HG02981 (cell line): ENCODE data around the gene METTL26.

Experiments used
- ATAC-seq: cut with Tn5 transposase; IDR thresholded peaks from one replicate; pipeline ENCODE4 v1.9.1; 2021; ENCODE audit warnings: mild to moderate bottlenecking, moderate library complexity; ENCODE audit not compliant: unreplicated experiment

METTL26 gene

DNA sequence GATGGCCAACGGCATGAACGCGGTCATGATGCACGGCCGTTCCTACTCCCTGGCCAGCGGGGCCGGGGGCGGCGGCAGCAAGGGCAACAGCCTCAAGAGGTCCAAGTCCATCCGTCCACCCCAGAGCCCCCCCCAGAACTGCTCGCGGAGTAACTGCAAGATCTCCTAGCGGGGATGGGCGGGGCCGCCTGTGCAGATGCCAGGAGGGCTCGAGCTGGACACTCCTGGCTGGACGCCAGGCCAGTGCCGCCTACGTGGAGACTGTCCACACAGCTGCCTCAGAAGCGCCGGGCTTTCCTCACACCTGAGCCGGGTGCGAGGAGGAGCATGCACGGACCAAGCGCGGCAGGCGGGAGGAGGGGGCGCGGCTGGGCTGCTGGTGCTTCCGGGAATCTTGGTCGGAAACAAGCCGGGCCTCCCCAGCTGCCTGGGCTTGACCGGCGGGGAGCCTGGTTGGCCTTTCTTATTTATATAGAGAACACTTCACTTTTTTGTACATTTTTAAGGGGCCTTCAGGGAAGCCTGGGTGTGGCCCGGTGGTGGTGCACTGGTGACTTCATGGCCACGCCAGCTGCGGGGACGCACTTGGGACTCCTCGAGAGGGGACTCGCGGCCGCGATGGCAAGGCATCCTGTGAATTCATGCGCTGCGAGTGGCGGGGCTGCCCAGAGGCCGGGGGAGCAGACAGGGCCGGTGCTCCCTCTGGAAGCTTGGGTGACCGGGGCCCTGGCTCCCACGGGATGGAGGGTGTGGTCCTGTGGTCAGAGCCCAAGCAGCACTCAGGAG, 8.5 kb downstream of the METTL26 start:
- ATAC-seq, result no peak

DNA sequence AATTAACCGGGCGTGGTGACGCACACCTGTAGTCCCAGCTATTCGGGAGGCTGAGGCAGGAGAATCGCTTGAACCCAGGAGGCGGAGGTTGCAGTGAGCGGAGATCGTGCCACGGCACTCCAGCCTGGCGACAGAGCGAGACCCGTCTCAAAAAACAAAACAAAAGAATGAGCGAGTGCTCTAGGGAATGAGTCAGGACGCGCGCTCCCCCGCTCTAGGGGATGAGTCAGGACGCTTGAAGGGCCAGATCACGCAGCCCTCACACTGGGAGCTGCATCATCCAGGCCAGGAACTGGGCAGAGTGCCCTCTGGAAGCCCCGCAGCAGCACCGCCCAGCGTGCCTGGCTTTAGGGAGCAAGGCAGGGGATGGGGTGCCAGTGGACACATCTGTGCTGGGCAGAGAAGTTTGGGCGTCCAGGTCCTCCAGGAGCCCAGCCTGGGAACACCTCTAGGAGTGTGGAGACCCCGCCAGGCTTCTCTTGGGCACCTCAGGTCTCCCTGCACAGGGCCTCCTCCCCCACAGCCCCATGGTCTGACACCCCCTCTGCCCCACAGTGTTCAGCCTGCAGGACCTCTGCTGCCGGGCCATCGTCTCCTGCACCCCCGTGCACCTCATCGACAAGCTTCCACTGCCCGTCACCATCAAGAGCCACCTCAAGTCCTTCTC, 9.2 kb downstream of the METTL26 start:
- ATAC-seq, result no peak

DNA sequence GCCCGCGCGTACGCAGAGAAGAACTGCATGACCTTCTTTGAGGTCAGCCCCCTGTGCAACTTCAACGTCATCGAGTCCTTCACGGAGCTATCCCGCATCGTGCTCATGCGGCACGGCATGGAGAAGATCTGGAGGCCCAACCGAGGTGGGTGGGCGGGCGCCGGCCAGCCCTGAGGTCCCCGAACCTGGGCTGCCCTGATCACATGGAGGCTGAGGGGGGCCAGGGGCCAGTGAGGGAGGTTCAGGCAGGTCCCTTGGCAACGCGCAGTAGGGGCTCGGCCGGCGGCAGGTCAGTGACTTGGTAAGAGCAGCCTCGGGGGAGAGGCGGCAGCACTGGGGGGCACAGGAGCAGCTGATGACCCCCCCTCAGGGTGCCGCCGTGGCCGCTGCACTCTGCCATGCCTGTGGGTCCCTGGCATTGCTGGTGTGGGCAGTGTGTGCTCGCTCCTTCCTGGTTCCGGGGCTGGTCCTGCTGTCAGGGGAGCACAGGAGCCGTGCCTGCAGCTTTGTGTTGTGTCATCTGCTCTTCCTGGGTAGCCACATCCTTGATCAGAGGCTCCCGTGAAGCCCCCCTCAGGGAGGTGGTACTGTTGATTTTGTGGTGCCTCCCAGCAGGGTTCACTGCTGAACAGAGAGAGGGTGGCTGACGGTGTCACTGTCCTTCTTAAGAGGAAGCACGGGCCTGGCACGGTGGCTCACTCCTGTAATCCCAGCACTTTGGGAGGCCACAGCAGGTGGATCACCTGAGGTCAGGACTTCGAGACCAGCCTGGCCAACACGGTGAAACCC, 9.9 kb downstream of the METTL26 start:
- ATAC-seq, result no peak

DNA sequence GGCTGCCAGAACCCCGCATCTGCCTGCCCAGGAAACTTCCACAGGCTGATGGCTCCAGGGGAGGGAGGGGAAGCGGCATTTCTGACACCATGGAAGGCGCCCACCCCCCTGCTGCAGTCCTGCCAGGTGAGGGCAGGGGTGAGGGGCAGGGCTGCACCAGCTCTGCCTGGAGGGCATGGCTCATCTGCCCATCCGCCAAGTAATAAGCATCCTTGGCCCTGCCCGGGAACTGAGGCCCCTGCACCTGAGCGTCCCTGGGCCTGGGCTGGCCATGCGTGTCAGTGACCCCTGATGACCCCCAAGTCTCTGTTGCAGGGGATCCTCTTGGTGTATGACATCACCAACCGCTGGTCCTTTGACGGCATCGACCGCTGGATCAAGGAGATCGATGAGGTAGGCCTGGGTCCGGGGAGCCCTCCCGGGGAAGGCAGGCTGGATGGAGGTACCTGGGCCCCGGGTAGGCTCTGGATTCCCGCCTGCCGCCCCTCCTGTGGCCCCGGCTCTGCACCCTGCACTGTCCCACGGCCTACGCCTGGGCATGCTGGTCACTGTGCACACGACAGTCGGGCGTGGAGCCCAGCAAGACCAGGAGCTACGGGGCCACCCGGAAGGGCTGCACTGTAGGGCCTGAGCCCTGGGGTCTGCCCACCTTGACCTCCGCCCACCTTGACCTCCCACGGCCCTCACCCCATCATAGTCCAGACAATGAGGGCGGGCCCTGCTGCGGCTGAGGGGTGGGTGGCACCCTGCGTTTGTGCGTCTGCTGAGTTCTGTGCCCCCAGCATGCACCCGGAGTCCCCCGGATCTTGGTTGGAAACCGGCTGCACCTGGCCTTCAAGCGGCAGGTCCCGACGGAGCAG, 10.8 kb downstream of the METTL26 start:
- ATAC-seq, result no peak

DNA sequence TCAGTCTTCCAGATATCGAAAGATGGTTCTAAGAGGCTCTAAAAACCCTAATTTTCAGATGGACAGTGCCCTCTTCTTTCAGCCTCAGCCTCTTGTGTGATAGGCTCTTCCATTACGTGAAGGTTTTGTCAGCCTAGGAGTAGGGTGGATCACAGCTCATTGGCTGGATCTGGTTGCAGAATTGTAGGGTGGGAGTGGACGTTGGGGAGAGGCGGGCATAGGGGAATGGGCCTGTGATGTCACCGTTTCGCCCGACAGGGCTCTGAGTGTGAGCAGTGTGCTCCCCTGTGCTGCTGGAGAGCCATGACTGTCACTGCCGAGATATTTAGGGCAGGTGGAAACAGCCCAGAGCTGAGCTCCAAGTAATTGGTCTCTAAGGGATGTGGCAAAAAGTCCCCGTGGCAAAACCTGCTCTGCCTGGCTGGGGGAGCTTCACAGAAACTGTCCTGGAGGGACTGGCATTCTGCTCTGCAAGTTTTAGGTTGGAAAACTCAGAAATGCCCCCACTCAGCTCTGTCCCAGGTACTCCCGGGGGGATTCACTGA, 11.5 kb downstream of the METTL26 start:
- no peak for ATAC-seq

DNA sequence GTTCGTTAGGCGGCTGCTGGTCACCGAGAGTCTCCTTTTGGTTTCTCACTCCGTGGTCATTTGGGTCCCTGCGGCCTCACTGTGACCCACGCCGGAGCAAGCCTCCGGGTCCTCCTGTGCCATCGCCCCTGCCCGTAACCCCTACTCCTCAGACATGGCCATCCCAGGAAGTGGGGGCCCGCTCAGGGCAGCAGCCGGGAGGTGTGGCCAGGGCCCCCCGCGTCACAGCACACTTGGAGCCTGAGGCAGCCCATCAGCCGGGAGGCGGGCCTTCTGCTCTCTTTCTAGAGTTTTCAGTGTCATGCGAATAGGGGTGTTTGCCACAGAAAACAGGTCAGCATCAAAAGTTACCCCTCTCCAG, 13.2 kb downstream of the METTL26 start:
- no peak for ATAC-seq

DNA sequence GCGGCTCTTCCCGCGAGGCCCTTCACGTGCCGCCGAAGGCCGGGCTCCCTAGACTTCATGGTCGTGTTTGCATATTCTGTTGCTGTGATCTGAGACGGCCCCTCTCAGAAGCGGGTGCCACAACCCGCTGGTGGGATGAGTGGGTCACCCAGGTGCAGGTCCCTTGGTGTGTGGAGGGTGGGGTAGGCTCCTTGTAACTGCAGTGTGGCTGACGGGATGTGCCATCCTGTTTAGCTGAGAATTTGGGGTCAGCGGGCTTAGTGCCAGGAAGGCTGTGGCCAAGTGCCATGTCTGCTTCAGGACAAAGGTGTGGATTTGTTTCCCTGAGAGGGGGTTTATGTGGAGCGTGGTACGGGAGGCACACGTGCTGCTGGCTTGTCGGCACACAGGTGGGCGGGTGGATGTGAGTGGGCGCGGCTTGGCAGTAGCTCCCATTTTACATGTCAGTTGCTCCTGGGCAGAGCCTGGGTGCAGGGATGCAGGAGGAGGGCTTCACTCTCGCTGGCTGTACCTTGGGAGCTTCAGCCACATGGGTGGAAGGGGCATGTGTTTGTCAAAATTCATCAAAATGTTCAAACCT, 14.5 kb downstream of the METTL26 start:
- no peak for ATAC-seq

DNA sequence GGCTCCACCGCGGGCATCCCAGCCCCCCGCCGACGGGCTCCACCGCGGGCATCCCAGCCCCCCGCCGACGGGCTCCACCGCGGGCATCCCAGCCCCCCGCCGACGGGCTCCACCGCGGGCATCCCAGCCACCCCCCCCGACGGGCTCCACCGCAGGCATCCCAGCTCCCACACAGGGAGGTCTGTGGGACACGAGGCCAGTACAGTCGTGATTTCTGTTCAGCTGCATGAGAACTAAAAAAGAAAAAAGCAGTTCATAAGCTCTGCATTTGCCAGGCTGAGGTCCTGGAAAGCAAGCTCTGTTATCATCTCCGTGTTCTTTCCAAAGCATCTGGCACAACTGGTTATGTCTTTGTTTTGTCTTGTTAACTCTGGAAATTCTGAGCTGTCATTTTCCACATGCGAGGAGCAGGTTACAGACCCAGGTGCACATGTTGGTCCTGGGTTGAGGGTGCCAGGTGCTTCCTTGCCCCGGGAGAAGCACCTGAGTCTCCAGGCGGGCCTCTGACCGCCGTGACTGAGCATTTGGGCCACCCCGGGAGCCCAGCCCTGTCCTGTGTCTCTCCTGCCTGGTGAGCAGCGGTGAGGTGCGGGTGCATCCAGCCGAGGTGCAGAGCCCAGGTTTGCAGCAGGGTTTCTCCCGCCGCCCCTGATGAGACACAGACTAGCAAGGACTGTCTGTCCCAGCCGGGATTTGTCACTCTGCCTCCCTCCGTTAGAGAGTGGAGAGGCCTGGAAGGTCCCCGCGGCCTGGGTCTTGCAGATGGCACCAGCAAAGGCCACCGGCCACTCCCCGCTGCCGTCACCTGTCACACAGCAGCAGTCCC, 15.2 kb downstream of the METTL26 start:
- no peak for ATAC-seq

DNA sequence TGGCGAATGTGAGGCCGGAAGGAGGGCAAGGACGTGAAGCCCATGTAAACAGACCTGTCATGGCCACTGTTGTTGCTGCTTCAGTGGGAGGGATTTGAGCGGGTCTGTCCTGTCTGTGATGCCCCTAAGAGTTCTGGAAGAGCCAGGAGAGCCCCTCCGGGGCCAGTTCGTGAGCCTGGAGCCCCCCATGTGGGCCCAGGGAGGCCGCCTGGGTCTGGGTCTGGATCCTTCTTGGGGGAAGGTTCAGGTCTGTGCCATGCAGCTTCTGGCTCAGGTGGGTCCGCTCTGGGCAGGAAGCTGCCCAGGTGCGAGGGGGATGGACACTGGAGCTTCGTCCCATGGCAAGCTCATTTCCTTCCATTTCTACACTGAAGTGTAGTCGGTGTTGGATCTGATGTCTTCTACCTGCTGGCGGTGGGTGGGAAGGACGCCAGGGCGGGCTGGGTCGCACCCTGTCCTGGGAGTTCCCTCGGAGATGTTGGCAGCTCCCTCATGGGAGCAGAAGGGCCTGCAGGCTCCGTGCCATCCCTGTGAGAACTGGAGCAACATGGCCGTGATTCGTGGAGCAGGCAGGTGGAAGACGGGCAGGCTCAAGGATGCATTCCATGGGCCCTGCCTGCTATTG, 16.5 kb downstream of the METTL26 start:
- no peak for ATAC-seq

DNA sequence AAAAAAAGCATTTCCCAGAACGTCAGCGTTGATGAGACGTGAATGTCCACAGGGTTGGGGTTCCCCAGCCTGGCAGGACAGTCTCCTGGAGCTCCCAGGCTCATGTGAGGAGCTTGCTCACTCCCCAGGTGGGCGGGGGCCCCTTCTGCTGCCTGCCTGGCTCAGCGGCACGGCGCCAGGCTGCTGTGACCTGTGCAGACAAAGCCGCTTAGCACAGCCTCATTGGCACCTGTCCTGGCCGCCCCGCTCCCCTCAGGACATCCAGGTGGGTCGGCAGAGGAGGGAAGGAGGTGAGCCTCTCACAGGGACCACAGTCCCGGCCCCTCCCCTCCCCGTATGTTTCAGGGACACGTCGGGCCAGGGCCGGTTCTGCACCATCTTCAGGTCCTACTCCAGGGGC, 18.2 kb downstream of the METTL26 start:
- no peak for ATAC-seq

DNA sequence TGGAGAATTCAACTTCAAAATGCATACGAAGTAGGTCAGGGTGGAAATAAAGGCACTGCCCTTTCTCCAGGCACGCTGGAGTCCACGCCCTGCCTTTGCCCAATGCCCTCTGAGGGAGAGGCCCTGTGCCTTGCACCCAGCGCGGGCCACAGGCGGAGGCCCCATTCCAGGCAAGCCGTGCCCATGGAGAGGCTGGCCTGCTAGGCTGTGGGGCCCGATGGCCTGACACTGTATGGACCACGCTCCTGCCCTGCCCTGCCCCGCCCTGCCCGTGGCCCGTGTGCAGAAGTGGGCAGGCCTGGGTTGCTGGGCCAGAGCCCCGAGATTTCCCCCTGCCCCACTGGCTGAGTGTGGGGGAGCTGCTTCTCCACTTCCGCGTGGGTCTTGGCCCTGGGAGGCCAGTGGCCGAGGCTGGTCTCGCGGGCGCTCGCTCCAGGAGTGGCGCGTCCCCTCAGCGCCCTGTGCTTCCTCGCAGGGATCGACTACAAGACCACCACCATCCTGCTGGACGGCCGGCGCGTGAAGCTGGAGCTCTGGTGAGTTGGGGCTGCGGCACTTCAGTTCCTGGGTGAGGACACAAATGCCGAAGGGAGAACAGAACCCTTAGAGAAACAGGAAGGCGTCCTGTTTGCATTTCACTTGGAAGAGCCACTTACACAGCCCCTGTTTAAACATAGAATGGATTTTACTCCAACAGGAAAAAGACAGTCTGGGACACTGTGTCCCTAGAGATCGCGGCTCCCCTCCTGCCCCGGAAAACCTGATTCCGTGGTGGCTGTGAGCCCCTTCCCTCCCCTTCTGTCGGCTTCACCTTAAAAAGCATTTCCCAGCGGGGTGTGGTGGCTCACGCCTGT, 19.1 kb downstream of the METTL26 start:
- ATAC-seq, result no peak

DNA sequence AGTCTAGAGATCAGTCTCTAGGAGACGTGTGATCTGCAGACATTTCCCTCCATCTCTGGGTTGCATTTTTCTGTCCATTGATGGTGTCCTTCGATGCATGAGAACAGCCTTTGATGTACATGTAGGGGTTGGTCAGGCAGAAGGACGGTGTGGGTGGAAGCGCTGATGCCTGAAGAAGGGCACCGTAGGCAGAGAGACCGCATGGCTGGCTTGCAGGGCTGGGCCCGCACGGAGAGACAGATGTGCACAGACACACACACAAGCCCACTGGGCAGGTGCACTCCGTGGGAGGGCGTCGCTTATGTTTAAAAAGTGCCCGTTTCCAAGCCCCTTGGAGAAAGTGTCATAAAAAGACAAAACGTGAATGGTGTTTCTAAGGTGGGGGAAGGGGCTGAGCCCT, 21.0 kb downstream of the METTL26 start:
- ATAC-seq, result no peak

DNA sequence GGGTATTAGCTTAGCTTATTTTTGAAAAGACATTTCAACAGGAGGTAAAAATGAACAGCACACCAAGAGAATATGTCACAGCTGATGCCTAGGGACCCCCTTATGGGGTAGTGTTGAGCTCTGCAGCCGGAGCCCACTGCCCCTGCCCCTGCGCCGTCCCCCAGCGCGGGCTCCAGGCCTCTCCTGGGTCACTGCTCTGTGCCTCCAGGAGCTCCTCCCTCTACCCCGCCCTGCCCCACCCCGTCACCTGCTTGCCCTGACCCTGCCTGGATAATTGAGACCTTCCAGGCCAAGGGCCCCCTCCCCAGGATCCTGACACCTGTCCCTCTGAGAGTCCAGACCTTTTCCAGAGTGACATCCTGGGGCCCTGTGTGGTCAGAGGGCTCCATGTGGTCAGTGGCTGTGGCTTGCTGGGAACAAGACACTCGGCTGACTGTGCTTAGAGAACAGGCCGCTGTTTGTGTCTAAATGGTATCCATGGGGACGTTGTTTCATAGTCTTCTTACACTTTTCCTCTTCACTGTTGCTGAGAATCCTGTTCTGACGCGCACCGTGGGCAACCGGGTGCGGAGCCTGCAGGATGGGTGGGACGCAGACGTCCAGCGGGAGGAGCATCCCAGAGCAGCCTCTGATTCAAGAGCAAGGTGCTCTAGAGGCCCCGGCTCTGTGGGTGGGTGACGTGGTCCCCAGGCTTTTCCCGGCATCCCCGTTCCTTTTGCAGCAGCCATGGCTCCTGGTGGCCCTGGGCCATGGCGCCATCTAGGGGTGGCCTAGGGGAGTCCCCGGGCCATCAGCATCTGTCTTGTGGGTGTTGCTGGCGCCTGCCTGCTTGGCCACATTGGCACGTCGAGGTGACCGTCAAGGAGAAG, 25.4 kb downstream of the METTL26 start:
- ATAC-seq, result no peak

DNA sequence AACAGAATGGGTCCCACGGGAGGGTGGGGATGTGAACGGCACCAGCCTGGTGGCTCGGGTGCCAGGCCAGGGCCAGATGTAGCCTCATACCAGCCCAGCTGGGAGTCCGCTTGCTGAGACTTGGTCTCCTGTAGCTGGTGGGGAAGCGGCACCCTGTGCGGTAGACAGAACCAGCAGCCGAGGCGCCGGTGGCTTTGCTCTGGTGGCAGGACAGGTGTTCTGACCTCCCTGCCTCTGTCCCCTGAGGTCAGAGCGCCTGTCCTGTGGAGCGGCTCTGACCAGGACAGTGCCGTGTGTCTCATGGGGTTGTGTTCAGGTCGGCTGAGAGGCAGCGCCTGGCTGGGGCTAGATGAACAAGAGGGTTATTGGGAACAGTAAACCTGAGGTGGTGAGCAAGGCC, 26.1 kb downstream of the METTL26 start:
- no peak for ATAC-seq

DNA sequence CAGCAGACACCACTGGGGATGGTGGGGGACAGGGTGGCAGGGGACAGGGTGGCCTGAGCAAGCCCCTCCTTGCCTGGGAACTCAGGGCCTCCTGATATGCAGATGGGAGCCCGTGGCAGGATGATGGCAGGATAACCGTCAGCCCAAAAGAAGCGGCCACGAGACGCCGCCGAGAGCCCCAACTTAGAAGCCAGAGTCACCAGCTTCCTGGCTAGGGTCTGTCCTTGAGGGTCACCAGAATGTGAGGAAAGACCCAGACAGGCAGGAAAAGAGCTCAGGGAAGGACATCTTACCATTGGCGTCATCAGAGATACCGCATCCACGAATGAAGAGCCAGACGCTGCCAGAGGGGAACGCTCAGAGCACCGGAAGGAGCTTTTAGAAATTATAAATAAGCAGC, 26.8 kb downstream of the METTL26 start:
- no peak for ATAC-seq

DNA sequence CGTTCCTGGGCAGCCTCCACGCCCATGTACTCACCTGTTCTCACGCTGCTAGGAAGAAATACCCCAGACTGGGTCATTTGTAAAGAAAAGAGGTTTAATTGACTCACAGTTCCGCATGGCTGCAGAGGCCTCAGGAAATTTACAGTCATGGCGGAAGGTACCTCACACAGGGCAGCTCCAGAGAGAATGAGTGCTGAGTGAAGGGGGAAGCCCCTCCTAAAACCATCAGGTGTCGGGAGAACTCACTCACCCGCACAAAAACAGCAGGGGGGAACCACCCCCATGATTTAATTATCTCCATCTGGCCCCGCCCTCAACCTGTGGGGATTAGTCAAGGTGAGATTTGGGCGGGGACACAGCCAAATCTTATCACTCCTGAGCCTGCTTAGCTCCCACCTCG, 28.1 kb downstream of the METTL26 start:
- ATAC-seq, result no peak

DNA sequence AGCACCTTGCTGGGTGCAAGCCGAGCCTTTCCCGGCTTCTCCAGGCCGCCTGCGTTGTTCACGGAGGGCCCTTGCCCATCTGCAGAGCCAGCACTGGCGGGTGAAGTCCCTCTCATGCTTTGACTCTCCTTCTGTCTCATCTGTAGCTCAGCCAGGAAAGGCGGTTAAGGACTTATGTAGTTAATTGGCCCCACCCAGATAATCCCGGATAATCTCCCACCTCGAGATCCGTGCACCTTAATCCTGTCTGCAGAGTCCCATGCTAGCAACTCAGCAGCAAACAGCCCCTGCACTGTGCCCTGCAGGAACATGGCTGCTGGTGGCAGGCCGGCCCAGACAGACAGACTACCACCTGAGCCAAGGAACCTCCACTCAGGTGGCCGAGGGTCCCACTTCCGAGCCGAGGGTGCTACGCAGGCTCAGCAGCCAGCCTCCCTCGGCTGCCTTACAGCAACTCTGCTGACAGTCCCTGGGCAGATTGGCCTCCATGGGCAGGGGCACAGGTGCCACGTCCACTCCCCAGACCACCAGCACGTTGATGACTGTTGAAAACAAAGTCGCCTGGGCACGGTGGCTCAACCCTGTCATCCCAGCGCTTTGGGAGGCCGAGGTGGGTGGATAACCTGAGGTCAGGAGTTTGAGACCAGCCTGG, 29.3 kb downstream of the METTL26 start:
- no peak for ATAC-seq
